Esophagus squamous epithelium (tissue), 4 donors: ENCODE measurements around the gene TMTC1.

Source experiments
- CTCF ChIP-seq, 6 experiments: fragments of 450-650 bp in 4 of 6; fragments of 200-600 bp in 2 of 6; sonication (generic) in 2 of 6; IDR thresholded peaks; one replicate each; pipeline ENCODE4 v1.5.1; 2016 to 2019; ENCODE audit warnings: antibody characterized with exemption in 6 of 6, mild to moderate bottlenecking in 4 of 6, moderate library complexity in 4 of 6
- POLR2A ChIP-seq, 4 donors: fragments of 450-650 bp; IDR thresholded peaks; one replicate each; pipeline ENCODE4 v1.6.1; 2017; ENCODE audit warnings: antibody characterized with exemption in 4 of 4, mild to moderate bottlenecking in 4 of 4, moderate library complexity in 3 of 4

GRCh38 chr12:29783773-29784666, at the start of gene TMTC1:
- TF ChIP-seq CTCF (IDR thresholded peaks at IDR 0.05): no peak
- TF ChIP-seq POLR2A (IDR thresholded peaks at IDR 0.05): peak in 1 of 4 donors; percentile 44
